Thyroid gland (tissue), 4 donors: Measurements from ENCODE around the gene PDCD7.

ENCODE experiments used
- POLR2A ChIP-seq, 2 donors: fragments of 450-650 bp; IDR thresholded peaks; one replicate each; pipeline ENCODE4 v1.6.1; 2017; ENCODE audit warnings: antibody characterized with exemption in 2 of 2, mild to moderate bottlenecking in 2 of 2, moderate library complexity in 1 of 2
- TF ChIP-seq, protein P1 (sequence below), 6 experiments: fragments of 200-600 bp in 3 of 6; fragments of 450-650 bp in 3 of 6; sonication (generic) in 3 of 6; IDR thresholded peaks; one replicate each; pipeline ENCODE4 v1.5.1; 2016 to 2019; ENCODE audit warnings: antibody characterized with exemption in 6 of 6, mild to moderate bottlenecking in 2 of 6, inconsistent platforms in 1 of 6, moderate library complexity in 1 of 6

DNA sequence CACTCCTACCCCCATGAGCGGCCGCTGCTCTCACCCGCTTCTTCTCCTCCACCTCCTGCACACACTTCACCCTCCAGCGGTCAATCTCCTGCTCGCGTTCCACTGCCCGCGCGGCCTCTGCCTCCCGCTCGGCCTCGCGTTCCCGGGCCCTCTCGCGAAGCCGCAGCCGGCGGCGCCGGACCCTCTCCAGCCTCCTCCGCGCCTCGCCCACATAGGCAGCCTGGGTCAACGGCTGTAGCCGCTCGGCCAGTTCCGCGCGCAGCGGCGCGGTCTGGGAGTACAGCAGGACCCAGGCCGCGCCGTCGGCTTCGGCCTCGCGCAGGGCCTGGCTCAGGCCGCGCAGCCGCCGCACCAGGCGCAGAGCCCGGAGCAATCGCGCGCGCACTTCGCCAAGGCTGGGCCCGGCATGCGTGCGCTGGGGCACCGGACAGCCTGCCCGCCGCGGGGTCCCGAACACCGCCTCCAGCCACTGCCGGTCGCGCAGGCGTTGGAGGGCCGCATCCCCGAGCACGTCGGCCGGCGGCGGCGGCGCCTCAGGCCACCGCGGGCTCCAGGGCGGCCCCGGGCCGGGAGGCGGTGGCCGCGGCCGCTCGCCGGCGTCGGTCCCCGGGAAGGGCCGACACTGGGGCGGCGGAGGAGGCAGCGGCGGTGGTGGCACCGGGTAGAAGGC is 595 bp downstream of the PDCD7 start:
- TF ChIP-seq POLR2A (IDR thresholded peaks at IDR 0.05) = no peak
- TF ChIP-seq, protein P1, sequence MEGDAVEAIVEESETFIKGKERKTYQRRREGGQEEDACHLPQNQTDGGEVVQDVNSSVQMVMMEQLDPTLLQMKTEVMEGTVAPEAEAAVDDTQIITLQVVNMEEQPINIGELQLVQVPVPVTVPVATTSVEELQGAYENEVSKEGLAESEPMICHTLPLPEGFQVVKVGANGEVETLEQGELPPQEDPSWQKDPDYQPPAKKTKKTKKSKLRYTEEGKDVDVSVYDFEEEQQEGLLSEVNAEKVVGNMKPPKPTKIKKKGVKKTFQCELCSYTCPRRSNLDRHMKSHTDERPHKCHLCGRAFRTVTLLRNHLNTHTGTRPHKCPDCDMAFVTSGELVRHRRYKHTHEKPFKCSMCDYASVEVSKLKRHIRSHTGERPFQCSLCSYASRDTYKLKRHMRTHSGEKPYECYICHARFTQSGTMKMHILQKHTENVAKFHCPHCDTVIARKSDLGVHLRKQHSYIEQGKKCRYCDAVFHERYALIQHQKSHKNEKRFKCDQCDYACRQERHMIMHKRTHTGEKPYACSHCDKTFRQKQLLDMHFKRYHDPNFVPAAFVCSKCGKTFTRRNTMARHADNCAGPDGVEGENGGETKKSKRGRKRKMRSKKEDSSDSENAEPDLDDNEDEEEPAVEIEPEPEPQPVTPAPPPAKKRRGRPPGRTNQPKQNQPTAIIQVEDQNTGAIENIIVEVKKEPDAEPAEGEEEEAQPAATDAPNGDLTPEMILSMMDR (IDR thresholded peaks at IDR 0.05) = peak in 1 of 6 experiments; percentile 11
